Activated naive CD4-positive, alpha-beta T cell treated with anti-CD3 and anti-CD28 coated beads, Interleukin-2, amount 50 U/mL, for 72 hours (primary cell): ENCODE results near the gene RIC1. TPM values are rescaled to one million over a fixed set of nuclear protein-coding genes. Genes with fewer than 3 reads are reported as not detected.
"Not testable (repeated sequence)": the region's sequence is repeated elsewhere in the genome, so short reads cannot be mapped to it uniquely, and the experiment has no call there.

Source experiments
- ATAC-seq, 2 donors: fragments of 150-1000 bp; cut with Tn5 transposase; 2 replicates each; pipeline ENCODE4 v1.10.0; 2021; ENCODE audit warnings: mild to moderate bottlenecking in 2 of 2, moderate library complexity in 2 of 2
- DNase-seq, 2 donors: peaks; one replicate each; pipeline ENCODE4 v3.0.0; 2021 to 2022; ENCODE audit warnings: low spot score in 2 of 2
- H3K27ac Mint-ChIP-seq, 2 donors: one replicate each; pipeline ENCODE4 v1.8.0; 2022; ENCODE audit warnings: mild to moderate bottlenecking in 2 of 2, mixed read lengths in 2 of 2
- H3K36me3 Mint-ChIP-seq, 2 donors: one replicate each; pipeline ENCODE4 v1.8.0; 2022; ENCODE audit warnings: mixed read lengths in 2 of 2
- H3K9me3 Mint-ChIP-seq, 2 donors: one replicate each; pipeline ENCODE4 v1.8.0; 2022; ENCODE audit warnings: mixed read lengths in 2 of 2
- total RNA-seq, 2 donors: library from RNA; stranded (reverse); gene quantifications; one replicate each; pipeline ENCODE4 v1.2.3, GENCODE V29; 2022

RIC1 gene
- total RNA-seq, 2 donors from 2014 or later, result 25.6 to 26.7 TPM

DNA sequence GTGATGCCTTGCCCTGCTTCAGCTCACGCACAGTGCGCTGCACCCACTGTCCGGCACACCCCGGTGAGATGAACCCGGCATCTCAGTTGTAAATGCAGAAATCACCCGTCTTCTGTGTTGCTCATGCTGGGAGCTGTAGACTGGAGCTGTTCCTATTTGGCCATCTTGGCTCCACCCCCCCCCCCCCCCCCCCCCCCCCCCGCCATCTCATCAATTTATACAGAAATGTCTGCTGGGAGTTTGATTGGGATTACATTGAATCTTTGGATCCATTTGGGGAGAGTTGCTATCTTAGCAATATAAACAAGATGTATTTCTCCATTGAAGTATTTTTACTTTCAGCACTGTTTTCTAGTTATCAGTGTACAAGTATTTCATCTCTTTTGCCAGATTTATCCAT, 55.2 kb downstream of the RIC1 start:
- DNase-seq (no peak), ATAC-seq (no peak)
- Mint-ChIP-seq H3K36me3 (peaks cover 33 to 68% of the 10 kb centered on the region in 2 donors), H3K27ac (no peak overlapping the region), H3K9me3 (peaks cover 7 to 27% of the 10 kb centered on the region in 2 donors)

DNA sequence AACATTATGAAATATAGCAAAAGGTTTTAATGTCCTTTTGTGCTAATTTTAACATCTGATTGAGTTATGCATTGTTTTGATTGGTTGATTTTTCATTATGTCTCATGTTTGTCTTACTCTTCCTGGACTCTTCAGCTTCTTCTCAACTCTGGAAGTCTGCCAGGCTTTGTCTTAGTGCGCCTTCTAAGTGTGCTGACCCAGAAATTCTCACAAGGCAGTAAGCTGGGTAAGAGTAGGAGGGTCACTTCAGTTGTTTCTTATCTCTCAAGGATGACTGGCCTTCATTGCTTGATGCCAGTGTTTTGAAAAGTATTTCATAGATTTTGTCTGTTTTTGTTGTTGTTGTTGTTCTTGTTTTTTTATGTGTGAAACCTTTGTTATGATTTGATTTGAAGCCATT, 59.2 kb downstream of the RIC1 start:
- Mint-ChIP-seq H3K36me3 (peaks cover 13 to 30% of the 10 kb centered on the region in 2 donors), H3K9me3 (peaks cover 2 to 9% of the 10 kb centered on the region in 2 donors), H3K27ac (no peak overlapping the region)
- DNase-seq (no peak), ATAC-seq (no peak)

DNA sequence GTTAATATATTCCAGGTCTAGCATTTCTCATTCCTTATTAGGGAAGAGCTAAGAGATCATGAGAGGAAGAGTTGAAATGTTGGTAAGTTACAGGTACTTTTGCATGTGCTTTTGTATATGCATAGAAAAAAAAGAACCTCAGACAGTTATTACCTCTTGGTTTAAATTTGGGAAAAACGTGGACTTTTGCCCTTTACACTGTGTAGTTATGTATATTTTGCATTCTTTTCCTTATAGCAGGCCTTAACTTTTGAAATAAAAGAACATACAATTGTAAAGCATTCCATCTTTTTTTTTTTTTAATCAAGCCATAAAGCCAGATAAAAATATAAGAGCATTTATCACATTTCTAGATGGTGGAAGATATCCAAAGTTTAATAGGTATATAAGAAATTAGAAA, 61.4 kb downstream of the RIC1 start:
- Mint-ChIP-seq H3K36me3 (peaks cover 6 to 11% of the 10 kb centered on the region in 2 donors), H3K27ac (no peak overlapping the region), H3K9me3 (peaks cover 0 to 7% of the 10 kb centered on the region in 2 donors)
- DNase-seq (no peak), ATAC-seq (no peak)

DNA sequence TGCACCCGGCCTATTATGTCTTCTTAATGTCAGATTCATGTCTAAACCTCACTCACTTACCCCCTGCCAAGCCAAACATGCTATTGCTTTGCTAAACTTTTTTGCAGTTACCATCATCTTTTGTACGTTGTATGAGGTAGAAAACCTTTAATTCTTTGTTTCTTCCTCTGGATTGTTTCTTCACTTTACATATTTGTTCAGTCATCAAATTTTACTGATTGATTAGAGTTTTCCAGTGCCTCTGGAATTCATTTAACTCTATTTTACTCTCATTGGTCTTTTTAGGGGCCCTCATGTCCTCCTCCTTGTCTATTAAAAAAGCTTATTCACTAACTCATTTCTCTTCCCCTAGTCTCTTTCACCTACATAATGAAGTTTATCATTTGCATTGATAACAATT, 67.0 kb downstream of the RIC1 start:
- ATAC-seq (no peak), DNase-seq (no peak)
- H3K27ac Mint-ChIP-seq, result no peak overlapping the region
- peaks cover 0 to 6% of the 10 kb centered on the region in 2 donors for H3K9me3 Mint-ChIP-seq
- H3K36me3 Mint-ChIP-seq, result peaks cover 7 to 12% of the 10 kb centered on the region in 2 donors

DNA sequence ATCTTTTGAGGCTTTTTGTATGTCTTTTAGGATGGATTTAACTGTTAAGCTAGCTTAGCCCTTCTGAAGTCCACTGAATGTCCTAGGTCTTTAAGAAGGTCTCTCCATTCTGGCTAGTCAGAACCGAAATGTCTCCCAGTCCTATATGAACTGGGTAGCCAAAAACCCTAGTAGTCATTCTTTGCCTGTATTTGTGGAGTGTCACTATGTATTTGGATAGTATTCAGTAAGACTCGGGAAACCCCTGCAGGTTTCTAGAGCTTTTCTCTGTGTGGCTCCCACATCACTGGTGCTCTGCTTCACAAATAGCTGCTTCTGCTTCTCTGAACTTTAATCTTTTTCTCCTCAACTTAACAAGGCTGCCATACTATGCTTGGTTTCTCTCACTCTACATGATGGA, 68.0 kb downstream of the RIC1 start:
- Mint-ChIP-seq H3K27ac (no peak overlapping the region), H3K9me3 (peaks cover 0 to 8% of the 10 kb centered on the region in 2 donors), H3K36me3 (peaks cover 7 to 19% of the 10 kb centered on the region in 2 donors)
- no peak for DNase-seq
- ATAC-seq, result peak; percentile 34 to 44

DNA sequence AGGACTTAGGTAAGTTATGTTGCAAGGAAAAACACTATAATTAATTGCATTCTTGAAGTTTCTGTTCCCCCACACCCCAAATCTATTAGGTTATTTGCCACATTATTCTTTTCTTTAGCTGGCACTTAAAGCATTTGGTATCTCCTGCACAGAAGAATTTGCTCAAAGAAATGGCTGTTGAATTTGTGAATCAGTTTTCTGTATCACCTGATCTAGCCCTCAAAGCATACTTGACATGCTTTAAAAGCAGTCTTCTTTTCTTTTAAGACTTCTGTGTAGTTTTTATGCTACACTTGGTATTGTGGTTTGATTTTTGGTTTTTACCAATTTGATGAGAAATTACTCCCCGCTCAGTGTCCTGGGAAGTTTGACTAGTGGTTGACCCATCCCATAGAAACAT, 69.1 kb downstream of the RIC1 start:
- no peak for DNase-seq
- no peak for ATAC-seq
- H3K27ac Mint-ChIP-seq, result no peak overlapping the region
- peaks cover 9 to 28% of the 10 kb centered on the region in 2 donors for H3K36me3 Mint-ChIP-seq
- peaks cover 0 to 12% of the 10 kb centered on the region in 2 donors for H3K9me3 Mint-ChIP-seq

DNA sequence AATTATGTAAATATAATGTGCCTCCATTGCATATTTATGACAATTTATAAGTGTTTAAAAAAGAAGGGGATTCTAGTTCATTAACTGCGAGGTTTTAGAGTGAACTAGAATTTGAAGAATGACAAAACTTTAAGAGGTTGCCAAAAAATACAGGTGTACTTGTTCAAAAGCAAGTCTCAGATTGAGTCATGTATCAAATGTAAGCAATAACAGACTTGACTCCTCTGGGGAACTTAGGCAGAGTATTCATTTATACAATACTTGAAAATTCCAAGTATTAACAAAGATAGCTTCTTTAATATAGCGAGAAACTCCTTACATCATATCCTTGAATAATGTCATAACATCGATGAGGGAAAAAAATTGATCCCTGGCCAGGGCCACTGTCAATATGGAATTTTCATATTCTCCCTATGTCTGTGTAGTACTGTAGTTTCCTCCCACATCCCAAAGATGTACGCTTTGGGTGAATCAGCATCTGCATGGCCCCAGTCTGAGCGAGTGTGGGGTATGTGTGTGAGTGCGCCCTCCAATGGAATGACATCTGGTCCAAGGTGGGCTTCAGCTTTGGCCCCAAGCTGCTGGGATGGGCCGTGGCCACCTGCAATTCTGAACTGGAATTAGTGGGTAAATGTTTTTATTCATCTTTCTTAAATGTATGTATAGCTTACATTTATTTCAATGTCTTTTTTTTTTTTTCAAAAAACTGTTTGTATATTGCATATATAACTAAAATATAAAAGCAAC, 70.1 kb downstream of the RIC1 start:
- DNase-seq (no peak), ATAC-seq (no peak)
- Mint-ChIP-seq H3K36me3 (peaks cover 12 to 34% of the 10 kb centered on the region in 2 donors), H3K27ac (no peak overlapping the region), H3K9me3 (peaks cover 0 to 12% of the 10 kb centered on the region in 2 donors)

DNA sequence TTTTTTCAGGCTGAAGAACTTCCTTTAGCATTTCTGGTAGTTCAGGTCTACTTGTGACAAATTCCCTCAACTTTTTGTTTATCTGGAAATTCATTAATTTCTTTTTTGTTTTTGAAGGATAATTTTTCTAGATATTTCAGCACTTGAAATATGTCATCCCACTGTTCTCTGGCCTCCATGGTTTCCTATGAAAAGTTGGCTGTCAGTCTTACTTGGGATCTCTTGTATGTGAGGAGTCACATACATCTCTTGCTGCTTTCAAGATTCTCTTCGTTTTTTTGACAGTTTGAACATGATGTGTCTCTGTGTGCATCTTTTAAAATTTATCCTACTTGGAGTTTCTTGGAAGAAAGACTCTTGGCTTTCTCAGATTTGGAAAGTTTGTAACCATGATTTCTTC, 79.5 kb downstream of the RIC1 start:
- Mint-ChIP-seq H3K9me3 (peaks cover 21 to 24% of the 10 kb centered on the region in 2 donors), H3K27ac (no peak overlapping the region), H3K36me3 (peaks cover 32 to 62% of the 10 kb centered on the region in 2 donors)
- DNase-seq (no peak), ATAC-seq (no peak)

DNA sequence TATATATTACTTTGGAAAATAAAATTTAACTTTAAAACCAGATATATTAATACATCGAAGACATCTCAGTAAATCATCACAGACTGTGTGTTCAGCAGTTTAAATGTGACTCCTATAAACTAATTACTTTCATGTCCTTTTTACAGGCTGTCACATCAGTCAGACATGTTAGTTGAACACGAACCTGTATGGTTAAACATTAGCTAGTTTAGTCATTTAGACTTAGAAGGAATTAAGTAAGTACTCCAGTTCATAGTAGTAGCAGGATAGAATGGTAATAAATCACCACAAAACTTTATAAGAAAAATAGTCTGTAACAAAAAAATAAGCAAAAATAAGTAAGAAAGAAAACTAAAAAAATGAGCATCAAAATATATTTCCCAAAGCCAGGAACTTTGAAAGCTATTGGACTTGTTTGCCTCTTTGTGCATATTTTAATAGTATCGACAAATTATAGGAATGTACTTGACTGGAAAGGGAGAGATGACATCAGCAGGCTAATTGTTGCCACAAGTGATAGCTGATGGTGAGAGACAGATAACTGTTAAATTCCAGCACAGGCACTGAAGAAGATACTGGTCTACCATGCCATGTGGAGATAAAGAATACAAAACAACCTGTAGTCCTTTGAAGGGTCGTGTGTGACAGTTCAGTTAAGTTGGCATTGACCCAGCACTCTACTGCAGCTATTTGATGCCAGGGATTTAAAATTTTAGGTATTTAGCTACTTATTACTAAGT, 83.9 kb downstream of the RIC1 start:
- DNase-seq, result no peak
- peaks cover 36 to 85% of the 10 kb centered on the region in 2 donors for H3K36me3 Mint-ChIP-seq
- H3K9me3 Mint-ChIP-seq, result peaks cover 18 to 27% of the 10 kb centered on the region in 2 donors
- ATAC-seq, result no peak
- no peak overlapping the region for H3K27ac Mint-ChIP-seq

DNA sequence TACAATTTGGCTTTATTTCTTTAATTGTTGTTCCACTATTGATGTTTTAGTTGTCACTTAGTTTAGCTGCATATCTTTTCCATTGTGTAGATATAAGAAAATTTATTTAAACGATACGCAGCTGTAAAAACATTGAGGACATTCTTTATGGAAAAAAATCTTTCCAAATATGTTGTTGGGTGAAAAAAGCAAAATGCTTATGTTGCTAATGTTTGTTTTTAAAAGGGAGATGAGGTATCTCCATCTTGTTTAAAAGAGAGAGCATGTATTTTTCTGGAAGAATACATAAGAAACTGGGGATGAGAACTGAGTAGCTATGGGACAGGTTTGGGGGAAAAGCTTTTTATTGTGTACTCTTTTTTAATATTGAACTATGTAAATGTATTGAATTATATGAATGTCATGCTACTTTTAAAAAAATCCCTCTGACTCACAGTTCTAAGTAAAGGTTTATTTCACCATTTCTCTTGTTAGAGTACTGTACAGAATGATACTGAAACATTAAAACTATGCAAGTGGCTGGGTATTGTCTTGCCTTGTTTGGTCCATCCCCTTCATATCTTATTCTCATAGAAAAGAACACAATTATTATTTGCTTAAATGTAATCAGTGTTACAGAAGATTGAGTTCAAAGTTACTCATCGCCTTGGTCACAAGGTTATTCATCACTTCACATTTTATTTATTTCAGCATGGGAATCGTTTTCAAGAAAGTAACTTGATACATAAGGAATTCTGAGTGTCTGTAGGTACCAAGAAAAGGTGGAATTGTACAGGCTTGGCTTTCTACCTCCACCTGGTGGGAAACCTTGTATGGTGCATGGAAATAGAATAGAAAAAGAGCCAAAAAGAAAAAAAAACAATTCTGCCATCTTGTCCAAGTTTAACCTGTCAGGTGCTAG, 85.8 kb downstream of the RIC1 start:
- ATAC-seq (peak in 1 of 2 donors; percentile 32), DNase-seq (no peak)
- H3K9me3 Mint-ChIP-seq, result peaks cover 4 to 10% of the 10 kb centered on the region in 2 donors
- peaks cover 21 to 66% of the 10 kb centered on the region in 2 donors for H3K36me3 Mint-ChIP-seq
- H3K27ac Mint-ChIP-seq, result no peak overlapping the region

DNA sequence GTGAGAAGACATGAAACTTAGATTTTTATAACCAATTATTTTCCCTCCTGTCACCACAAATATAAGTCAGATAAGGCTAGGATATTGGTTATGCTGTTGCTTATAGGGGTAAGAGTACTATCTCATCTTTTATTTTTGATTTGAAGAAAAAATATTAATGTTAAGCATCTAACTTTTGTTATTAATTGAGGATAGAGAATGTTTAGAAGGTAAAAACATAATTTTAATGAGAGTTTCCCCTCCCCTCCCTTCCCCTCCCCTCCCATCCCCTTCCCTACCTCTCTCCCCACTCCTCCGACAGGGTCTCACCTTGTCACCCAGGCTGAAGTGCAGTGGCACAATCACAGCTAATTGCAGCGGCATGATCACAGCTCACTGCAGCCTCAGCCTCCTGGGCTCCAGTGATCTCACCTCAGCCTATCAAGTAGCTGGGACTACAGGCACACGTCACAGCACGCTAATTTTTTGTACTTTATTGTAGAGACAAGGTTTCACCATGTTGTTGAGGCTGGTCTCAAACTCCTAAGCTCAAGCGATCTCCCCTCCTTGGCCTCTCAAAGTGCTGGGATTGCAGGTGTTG, 86.7 kb downstream of the RIC1 start:
- Mint-ChIP-seq H3K27ac (no peak overlapping the region), H3K9me3 (peaks cover 4 to 9% of the 10 kb centered on the region in 2 donors), H3K36me3 (peaks cover 16 to 63% of the 10 kb centered on the region in 2 donors)
- ATAC-seq (no peak), DNase-seq (no peak)

DNA sequence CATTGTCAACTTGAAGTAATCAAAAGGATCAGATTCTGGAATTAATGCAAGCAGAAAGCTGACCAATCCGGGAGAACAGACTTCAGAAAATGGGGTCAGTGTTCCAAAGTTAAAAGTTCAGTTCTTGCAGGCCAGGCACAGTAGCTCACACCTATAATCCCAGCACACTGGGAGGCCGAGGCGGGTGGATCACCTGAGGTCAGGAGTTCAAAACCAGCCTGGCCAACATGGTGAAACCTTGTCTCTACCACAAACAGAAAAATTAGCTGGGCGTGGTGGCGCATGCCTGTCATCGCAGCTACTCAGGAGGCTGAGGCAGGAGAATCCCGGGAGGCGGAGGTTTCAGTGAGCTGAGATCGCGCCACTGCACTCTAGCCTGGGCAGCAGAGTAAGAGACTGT, 88.5 kb downstream of the RIC1 start:
- not testable (repeated sequence) for ATAC-seq, H3K9me3 Mint-ChIP-seq, H3K27ac Mint-ChIP-seq, DNase-seq
- H3K36me3 Mint-ChIP-seq, result peaks cover 15 to 61% of the 10 kb centered on the region in 2 donors

DNA sequence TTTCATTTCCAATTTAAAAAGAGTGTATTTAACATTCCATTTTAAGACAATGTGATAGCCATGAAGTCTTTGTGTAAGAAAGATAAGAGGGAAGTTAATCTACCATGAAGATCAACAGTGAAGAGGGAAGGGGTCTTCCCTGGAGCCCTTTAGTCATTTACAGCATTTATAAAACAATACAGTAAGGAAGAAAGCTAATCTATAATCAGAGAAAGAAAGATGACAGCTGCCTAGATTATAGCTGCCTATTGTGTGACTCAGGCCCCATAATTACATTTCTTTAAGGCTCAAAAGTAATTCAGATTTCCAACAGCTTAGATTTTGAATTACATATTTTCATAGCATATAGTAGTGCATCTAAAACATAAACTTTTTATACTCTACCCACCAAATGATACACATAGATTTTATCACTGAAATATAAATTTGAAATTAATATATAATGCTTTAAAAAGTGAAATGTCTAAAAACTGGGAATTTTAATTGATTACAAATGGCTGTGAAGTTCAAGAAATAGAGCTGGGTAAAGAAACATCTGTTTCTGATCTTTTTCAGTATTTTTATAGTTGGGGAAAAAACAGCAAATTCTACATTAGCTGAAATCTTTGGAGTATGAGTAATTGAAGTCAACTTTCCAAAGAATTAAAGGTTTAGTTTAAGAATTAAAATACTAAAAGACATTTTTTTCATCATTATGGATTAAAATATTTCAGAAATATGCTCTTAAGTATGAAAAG, 89.6 kb downstream of the RIC1 start:
- ATAC-seq (no peak), DNase-seq (no peak)
- Mint-ChIP-seq H3K27ac (no peak overlapping the region), H3K36me3 (peaks cover 25 to 61% of the 10 kb centered on the region in 2 donors), H3K9me3 (peaks cover 4 to 9% of the 10 kb centered on the region in 2 donors)

DNA sequence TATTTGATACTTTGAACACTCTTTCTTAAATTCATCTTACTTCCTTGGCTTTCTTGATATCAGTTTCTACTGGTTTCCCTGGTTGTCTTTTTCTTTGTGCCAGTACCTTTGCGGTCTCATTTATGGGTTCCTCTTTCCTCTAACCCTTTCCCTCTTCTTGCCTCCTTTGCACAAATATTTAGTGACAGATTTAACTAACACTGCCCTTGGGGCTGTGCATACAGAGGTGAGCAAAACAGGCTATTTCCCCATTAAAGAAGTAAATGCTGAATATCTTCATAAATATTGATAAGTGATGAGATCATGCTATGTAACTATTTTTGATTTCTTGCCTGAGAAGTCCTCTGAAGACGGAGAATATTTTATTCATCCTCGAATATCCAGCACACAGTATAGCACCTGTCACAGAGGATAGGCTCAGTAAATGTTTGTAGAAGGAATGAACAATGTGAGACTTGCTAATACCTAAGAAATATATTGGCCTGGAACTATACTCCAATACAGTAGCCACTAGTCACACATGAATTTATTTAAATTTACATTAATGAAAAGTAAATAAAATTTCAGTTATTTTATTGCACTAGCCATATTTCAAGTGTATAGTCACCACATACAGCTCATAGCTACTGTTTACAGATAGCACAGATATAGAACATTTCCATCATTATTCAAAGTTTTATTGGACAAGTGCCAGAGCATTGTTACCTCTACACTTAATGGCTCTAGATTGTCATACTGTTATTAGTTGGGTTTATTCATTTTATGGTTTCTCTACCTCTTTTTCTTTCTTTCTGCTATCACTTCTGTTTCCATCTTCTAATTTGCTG, 90.4 kb downstream of the RIC1 start:
- H3K36me3 Mint-ChIP-seq, result peaks cover 25 to 65% of the 10 kb centered on the region in 2 donors
- peaks cover 4 to 9% of the 10 kb centered on the region in 2 donors for H3K9me3 Mint-ChIP-seq
- DNase-seq (no peak), ATAC-seq (no peak)
- H3K27ac Mint-ChIP-seq, result no peak overlapping the region

DNA sequence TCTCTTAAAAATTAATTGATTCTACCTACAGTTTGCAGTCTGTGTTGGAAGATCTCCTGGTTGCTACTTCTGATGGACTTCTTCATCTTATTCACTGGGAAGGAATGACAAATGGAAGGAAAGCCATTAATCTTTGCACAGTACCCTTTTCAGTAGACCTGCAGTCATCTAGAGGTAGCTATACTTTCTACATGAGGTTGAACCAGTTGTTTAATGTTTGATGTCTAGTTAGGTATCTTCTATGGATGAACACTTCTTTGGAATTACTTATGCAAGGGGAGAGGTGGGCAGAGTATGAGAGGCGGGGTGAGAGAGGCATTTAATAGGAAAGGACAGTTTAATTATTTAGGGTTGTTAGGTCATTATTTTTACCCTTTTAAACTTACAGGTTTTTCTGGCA, 91.2 kb downstream of the RIC1 start:
- DNase-seq (no peak), ATAC-seq (no peak)
- Mint-ChIP-seq H3K9me3 (peaks cover 4 to 9% of the 10 kb centered on the region in 2 donors), H3K27ac (no peak overlapping the region), H3K36me3 (peaks cover 21 to 68% of the 10 kb centered on the region in 2 donors)
